CD14-positive monocyte (primary cell): ENCODE data around the gene SPINK1. TPM values are rescaled to one million over a fixed set of nuclear protein-coding genes. Genes with fewer than 3 reads are reported as not detected.

Experiments used
- DNase-seq, 3 donors: peaks; one replicate each; pipeline ENCODE4 v3.0.0-alpha.2; 2011 to 2022
- H2AFZ ChIP-seq: 2 replicates; pipeline ENCODE4 v1.6.0; 2012; ENCODE audit warnings: mild to moderate bottlenecking, low read depth, low read length, inconsistent platforms; ENCODE audit not compliant: insufficient read depth, poor library complexity, severe bottlenecking
- H3K27ac ChIP-seq, 2 donors: 1 replicate in 1 of 2; 2 replicates in 1 of 2; pipeline ENCODE4 v1.5.1; 2012 to 2013; ENCODE audit warnings: low read length in 2 of 2, control low read depth in 1 of 2, inconsistent platforms in 1 of 2, low read depth in 1 of 2, mild to moderate bottlenecking in 1 of 2
- H3K27me3 ChIP-seq, 2 donors: one replicate each; pipeline versions ENCODE4 v1.6.0 to v1.6.1; 2011 to 2013; ENCODE audit warnings: low read length in 2 of 2; ENCODE audit not compliant: control insufficient read depth in 2 of 2, insufficient read depth in 2 of 2
- H3K36me3 ChIP-seq, 2 donors: replicated peaks in 1 of 2; 1 replicate in 1 of 2; 2 replicates in 1 of 2; pipeline versions ENCODE4 v1.5.1 to v1.6.1; 2012 to 2013; ENCODE audit warnings: low read length in 2 of 2, control low read depth in 1 of 2, inconsistent platforms in 1 of 2, mild to moderate bottlenecking in 1 of 2; ENCODE audit not compliant: insufficient read depth in 2 of 2, control insufficient read depth in 1 of 2
- H3K4me1 ChIP-seq, 2 donors: 1 replicate in 1 of 2; 2 replicates in 1 of 2; pipeline versions ENCODE4 v1.5.1 to v1.6.1; 2012 to 2013; ENCODE audit warnings: low read length in 2 of 2, control low read depth in 1 of 2, inconsistent platforms in 1 of 2, mild to moderate bottlenecking in 1 of 2, moderate library complexity in 1 of 2; ENCODE audit not compliant: insufficient read depth in 2 of 2, control insufficient read depth in 1 of 2
- H3K4me2 ChIP-seq: replicated peaks from 2 replicates; pipeline ENCODE3; 2012; ENCODE audit warnings: low read length, moderate library complexity, mild to moderate bottlenecking; ENCODE audit not compliant: poor library complexity, severe bottlenecking; ENCODE audit errors: extremely low read depth
- H3K4me3 ChIP-seq, 3 experiments: fragments of 200-600 bp in 1 of 3; sonication (generic) in 1 of 3; replicated peaks in 1 of 3; 1 replicate in 2 of 3; 2 replicates in 1 of 3; pipeline ENCODE4 v1.5.1; 2011 to 2013; ENCODE audit warnings: low read length in 3 of 3, mild to moderate bottlenecking in 3 of 3, control low read depth in 2 of 3, low read depth in 2 of 3, inconsistent platforms in 1 of 3, moderate library complexity in 1 of 3
- H3K79me2 ChIP-seq: 2 replicates; pipeline ENCODE4 v1.6.0; 2012; ENCODE audit warnings: mild to moderate bottlenecking, control low read depth, inconsistent platforms, low read length, moderate library complexity; ENCODE audit not compliant: insufficient read depth
- H3K9ac ChIP-seq: 2 replicates; pipeline ENCODE4 v1.6.0; 2017; ENCODE audit warnings: low read length, mild to moderate bottlenecking; ENCODE audit not compliant: insufficient read depth, poor library complexity, severe bottlenecking
- H3K9me3 ChIP-seq, 2 donors: replicated peaks in 1 of 2; 1 replicate in 1 of 2; 2 replicates in 1 of 2; pipeline versions ENCODE4 v1.5.1 to v1.6.1; 2012 to 2013; ENCODE audit warnings: low read length in 2 of 2, control low read depth in 1 of 2; ENCODE audit not compliant: control insufficient read depth in 1 of 2, insufficient read depth in 1 of 2
- H4K20me1 ChIP-seq: 2 replicates; pipeline ENCODE4 v1.6.0; 2012; ENCODE audit warnings: mild to moderate bottlenecking, low read length, control low read depth, moderate library complexity; ENCODE audit not compliant: insufficient read depth
- H3K27ac Mint-ChIP-seq, 7 donors: one replicate each; pipeline ENCODE4 v1.8.0; 2020; ENCODE audit warnings: mild to moderate bottlenecking in 7 of 7, mixed read lengths in 7 of 7, moderate library complexity in 6 of 7, inconsistent platforms in 2 of 7
- H3K27me3 Mint-ChIP-seq, 3 donors: one replicate each; pipeline ENCODE4 v1.8.0; 2021 to 2022; ENCODE audit warnings: low read depth in 3 of 3, mild to moderate bottlenecking in 3 of 3, mixed read lengths in 3 of 3, moderate library complexity in 3 of 3, inconsistent platforms in 1 of 3
- H3K36me3 Mint-ChIP-seq, 2 donors: one replicate each; pipeline ENCODE4 v1.8.0; 2020; ENCODE audit warnings: mixed read lengths in 2 of 2, inconsistent platforms in 1 of 2, mild to moderate bottlenecking in 1 of 2
- H3K4me1 Mint-ChIP-seq: one replicate; pipeline ENCODE4 v1.8.0; 2020; ENCODE audit warnings: mild to moderate bottlenecking, mixed read lengths
- H3K4me3 Mint-ChIP-seq, 2 donors: one replicate each; pipeline ENCODE4 v1.8.0; 2020; ENCODE audit warnings: mild to moderate bottlenecking in 2 of 2, mixed read lengths in 2 of 2, moderate library complexity in 1 of 2
- H3K9me3 Mint-ChIP-seq, 7 donors: one replicate each; pipeline ENCODE4 v1.8.0; 2020 to 2022; ENCODE audit warnings: mixed read lengths in 7 of 7, mild to moderate bottlenecking in 6 of 7, moderate library complexity in 6 of 7, inconsistent platforms in 2 of 7
- CTCF ChIP-seq: fragments of 200-600 bp; IDR thresholded peaks from one replicate; pipeline ENCODE4 v1.8.0; 2022; ENCODE audit warnings: antibody characterized with exemption, mild to moderate bottlenecking
- WGBS: methylation state at CpG from one replicate; pipeline ENCODE4 v1.1.5; 2013; ENCODE audit warnings: missing lambda C conversion rate; ENCODE audit not compliant: insufficient coverage; 5-methylcytosine and 5-hydroxymethylcytosine counted together
- intact Hi-C, 2 donors: fragments of 100-400 bp; cut with micrococcal nuclease; formaldehyde crosslinking; loops; one replicate each; pipeline versions ENCODE4 v1.15.0 to v1.15.1; 2023
- polyA plus RNA-seq, 3 donors: library from polyadenylated mRNA; depleted of rRNA in 1 of 3; unstranded in 2 of 3; stranded (reverse) in 1 of 3; fragments of 300-500 nt in 2 of 3; fragments of >200 nt in 1 of 3; fragmentation: Illumina TruSeq in 2 of 3; gene quantifications; 1 replicate in 2 of 3; 2 replicates in 1 of 3; pipeline ENCODE4 v1.2.3, GENCODE V29; 2012 to 2021

SPINK1 gene
- polyA plus RNA-seq, 3 donors = not detected

GRCh38 chr5:147852365-147852764, 20.9 kb upstream of the SPINK1 start:
- Histone ChIP-seq H3K27me3 (no peaks in the 10 kb centered on the region), H3K4me1 (peaks cover 0 to 5% of the 10 kb centered on the region in 2 donors), H3K4me3 (no peak overlapping the region), H3K9me3 (no peaks in the 10 kb centered on the region), H3K36me3 (no peaks in the 10 kb centered on the region), H3K79me2 (no peaks in the 10 kb centered on the region), H2AFZ (no peak overlapping the region), H4K20me1 (no peaks in the 10 kb centered on the region), H3K9ac (no peak overlapping the region), H3K4me2 (no peak overlapping the region), H3K27ac (no peak overlapping the region)
- Mint-ChIP-seq H3K4me1 (peaks cover 19% of the 10 kb centered on the region), H3K9me3 (no peaks in the 10 kb centered on the region), H3K27me3 (peaks cover 0 to 2% (median 2%) of the 10 kb centered on the region in 3 donors), H3K27ac (peak overlapping the region in 1 of 7 donors; percentile 21), H3K36me3 (no peaks in the 10 kb centered on the region), H3K4me3 (no peak overlapping the region)
- no peak for DNase-seq
- TF ChIP-seq CTCF = no peak
- intact Hi-C loops = loop anchor here in 1 of 2 donors (10.0 kb wide), 1 partner anchor 82 kb away; no protein-coding TSS in a partner anchor
- WGBS = no CpG with 5 or more reads among the region's 3 CpGs

GRCh38 chr5:147851578-147851977, 20.1 kb upstream of the SPINK1 start:
- Mint-ChIP-seq H3K4me3 (no peak overlapping the region), H3K27me3 (peaks cover 0 to 2% (median 2%) of the 10 kb centered on the region in 3 donors), H3K9me3 (no peaks in the 10 kb centered on the region), H3K36me3 (no peaks in the 10 kb centered on the region), H3K4me1 (peaks cover 19% of the 10 kb centered on the region), H3K27ac (no peak overlapping the region)
- Histone ChIP-seq H3K9ac (no peak overlapping the region), H3K79me2 (no peaks in the 10 kb centered on the region), H4K20me1 (no peaks in the 10 kb centered on the region), H3K4me2 (no peak overlapping the region), H3K9me3 (no peaks in the 10 kb centered on the region), H3K27me3 (no peaks in the 10 kb centered on the region), H3K4me3 (no peak overlapping the region), H3K4me1 (peaks cover 0 to 5% of the 10 kb centered on the region in 2 donors), H2AFZ (no peak overlapping the region), H3K27ac (no peak overlapping the region), H3K36me3 (no peaks in the 10 kb centered on the region)
- 100% methylated on average over 2 of the region's 3 CpGs for WGBS
- intact Hi-C loops = loop anchor here in 1 of 2 donors (10.0 kb wide), 1 partner anchor 83 kb away; no protein-coding TSS in a partner anchor
- DNase-seq = no peak
- no peak for TF ChIP-seq CTCF
